DOHH2 (cell line): ENCODE measurements around the gene CTRB2.

Experiments used
- H3F3A ChIP-seq: fragments of 200-600 bp; sonication (generic), shearing (Covaris generic); 2 replicates; pipeline ENCODE4 v1.6.0; 2016; ENCODE audit warnings: antibody characterized with exemption, mild to moderate bottlenecking; ENCODE audit not compliant: control insufficient read depth, insufficient read depth
- H3K27ac ChIP-seq: fragments of 200-600 bp; sonication (generic); 2 replicates; pipeline ENCODE4 v1.5.1; 2014; ENCODE audit warnings: low read depth, mild to moderate bottlenecking, low read length, moderate library complexity
- H3K27me3 ChIP-seq: fragments of 200-600 bp; sonication (generic); 2 replicates; pipeline ENCODE4 v1.6.1; 2014; ENCODE audit warnings: mild to moderate bottlenecking, low read length, mixed read lengths; ENCODE audit not compliant: control insufficient read depth
- H3K36me3 ChIP-seq: fragments of 200-600 bp; sonication (generic); 2 replicates; pipeline ENCODE4 v1.6.1; 2014; ENCODE audit warnings: mild to moderate bottlenecking, low read length, moderate library complexity, mixed read lengths; ENCODE audit not compliant: control insufficient read depth
- H3K4me1 ChIP-seq: fragments of 200-600 bp; sonication (generic); 2 replicates; pipeline ENCODE4 v1.6.1; 2014; ENCODE audit warnings: mild to moderate bottlenecking, low read length, mixed read lengths; ENCODE audit not compliant: control insufficient read depth
- H3K4me2 ChIP-seq: fragments of 200-600 bp; sonication (generic); 2 replicates; pipeline ENCODE4 v1.6.0; 2014; ENCODE audit warnings: mild to moderate bottlenecking, low read length, moderate library complexity
- H3K4me3 ChIP-seq: fragments of 200-600 bp; sonication (generic); 2 replicates; pipeline ENCODE4 v1.5.1; 2014; ENCODE audit warnings: mild to moderate bottlenecking, low read length, mixed read lengths
- H3K79me2 ChIP-seq: fragments of 200-600 bp; sonication (generic); 2 replicates; pipeline ENCODE4 v1.6.1; 2014; ENCODE audit warnings: mild to moderate bottlenecking, low read length, mixed read lengths; ENCODE audit not compliant: control insufficient read depth
- H3K9me2 ChIP-seq: fragments of 200-600 bp; sonication (generic); replicated peaks from 2 replicates; pipeline ENCODE4 v1.6.1; 2014; ENCODE audit warnings: mild to moderate bottlenecking, low read length, mixed read lengths; ENCODE audit not compliant: control insufficient read depth
- H3K9me3 ChIP-seq: fragments of 200-600 bp; sonication (generic); 2 replicates; pipeline ENCODE4 v1.6.1; 2014; ENCODE audit warnings: antibody characterized with exemption, low read length, mixed read lengths; ENCODE audit not compliant: control insufficient read depth, insufficient read depth
- H4K20me1 ChIP-seq: fragments of 200-600 bp; sonication (generic); 2 replicates; pipeline ENCODE4 v1.6.0; 2014; ENCODE audit warnings: low read depth, mild to moderate bottlenecking, antibody characterized with exemption, low read length, moderate library complexity; ENCODE audit not compliant: control insufficient read depth, insufficient read depth
- CTCF ChIP-seq: fragments of 200-600 bp; sonication (generic); IDR thresholded peaks from one replicate; pipeline ENCODE4 v1.5.1; 2014; ENCODE audit warnings: antibody characterized with exemption, mild to moderate bottlenecking, low read depth, low read length; ENCODE audit not compliant: poor library complexity, severe bottlenecking
- EZH2phosphoT487 ChIP-seq: fragments of 200-600 bp; sonication (generic); IDR thresholded peaks from 2 replicates; pipeline ENCODE4 v1.6.1; 2017; ENCODE audit warnings: borderline replicate concordance, mild to moderate bottlenecking, antibody characterized with exemption, low read length, moderate library complexity, mixed read lengths

The CTRB2 gene

GRCh38 chr16:75204410-75204758 lies 2.6 kb downstream of the CTRB2 start:
- no peaks in the 10 kb centered on the region for H4K20me1 ChIP-seq
- TF ChIP-seq CTCF (no peak), EZH2phosphoT487 (no peak)
- no peak overlapping the region for H3K27ac ChIP-seq
- no peaks in the 10 kb centered on the region for H3K9me2 ChIP-seq
- H3K36me3 ChIP-seq = no peaks in the 10 kb centered on the region
- no peaks in the 10 kb centered on the region for H3K9me3 ChIP-seq
- H3K4me1 ChIP-seq = peaks cover 9% of the 10 kb centered on the region
- no peak overlapping the region for H3K4me3 ChIP-seq
- no peaks in the 10 kb centered on the region for H3K79me2 ChIP-seq
- H3F3A ChIP-seq = no peaks in the 10 kb centered on the region
- H3K4me2 ChIP-seq = no peak overlapping the region
- H3K27me3 ChIP-seq = 0 out of 2 replicates have a peak, but pooled peaks cover 2% of the 10 kb centered on the region

GRCh38 chr16:75203667-75204409 lies 3.1 kb downstream of the CTRB2 start:
- no peak overlapping the region for H3K4me2 ChIP-seq

GRCh38 chr16:75203096-75203495 lies 3.9 kb downstream of the CTRB2 start:
- no peaks in the 10 kb centered on the region for H3K79me2 ChIP-seq
- no peaks in the 10 kb centered on the region for H3F3A ChIP-seq
- no peak overlapping the region for H3K27ac ChIP-seq
- TF ChIP-seq EZH2phosphoT487 (no peak), CTCF (no peak)
- no peaks in the 10 kb centered on the region for H3K9me2 ChIP-seq
- peaks cover 5% of the 10 kb centered on the region for H3K27me3 ChIP-seq
- no peak overlapping the region for H3K4me3 ChIP-seq
- H3K9me3 ChIP-seq = no peaks in the 10 kb centered on the region
- H3K4me2 ChIP-seq = no peak overlapping the region
- H3K36me3 ChIP-seq = no peaks in the 10 kb centered on the region
- H4K20me1 ChIP-seq = no peaks in the 10 kb centered on the region
- peaks cover 9% of the 10 kb centered on the region for H3K4me1 ChIP-seq

More at GRCh38 chr16:75203667-75204409, 3.1 kb downstream of the CTRB2 start:
- H3K9me3 ChIP-seq = no peaks in the 10 kb centered on the region
- 0 out of 2 replicates have a peak, but pooled peaks cover 2% of the 10 kb centered on the region for H3K27me3 ChIP-seq
- H3F3A ChIP-seq = no peaks in the 10 kb centered on the region
- H3K4me1 ChIP-seq = peaks cover 9% of the 10 kb centered on the region
- no peaks in the 10 kb centered on the region for H4K20me1 ChIP-seq
- H3K79me2 ChIP-seq = no peaks in the 10 kb centered on the region
- no peaks in the 10 kb centered on the region for H3K9me2 ChIP-seq
- H3K4me3 ChIP-seq = no peak overlapping the region
- no peak overlapping the region for H3K27ac ChIP-seq
- no peaks in the 10 kb centered on the region for H3K36me3 ChIP-seq
- TF ChIP-seq CTCF = no peak
- no peak for TF ChIP-seq EZH2phosphoT487
